ENCODE results near the gene AIFM1. TPM values are rescaled to one million over a fixed set of nuclear protein-coding genes. Genes with fewer than 3 reads are reported as not detected.
A peak's percentile ranks its signal among the peaks of the same experiment; 100 is the strongest.

The AIFM1 gene
- total and polyA plus RNA-seq, 12 donors, result 37.4 to 163 (median 69.6) TPM

- DNase-seq, result peak in 4 of 7 donors; percentile 62 to 71 (median 64)
- TF ChIP-seq POLR2A (IDR thresholded peaks at IDR 0.05), result no peak
- TF ChIP-seq CTCF (IDR thresholded peaks at IDR 0.05), result no peak
- H3K4me1 ChIP-seq (replicated peaks in 1 of 2), result peaks cover 7 to 9% of the 10 kb centered on the region in 2 donors
- peak overlapping the region in 3 of 4 donors; percentile 4 to 46 (median 18) for H3K4me3 ChIP-seq
- H3K36me3 ChIP-seq (replicated peaks in 1 of 2), result no peaks in the 10 kb centered on the region
- no peaks in the 10 kb centered on the region for H3K27me3 ChIP-seq
- peak overlapping the region; percentile 64 to 94 (median 91) for H3K27ac ChIP-seq
- WGBS, 4 donors, result 0 to 52% (median 32%) methylated on average over 11 to 32 of the region's 32 CpGs; no CpG with 5 or more reads in 1 of the 4 donors
- intact Hi-C loops (cut with DNase I), result no loop called here
- no peaks in the 10 kb centered on the region for H3K9me3 ChIP-seq (replicated peaks in 1 of 3)
Observed at GRCh38 chrX:130165181-130165702, 399 bp downstream of the AIFM1 start.

- DNase-seq, result no peak
- H3K4me1 ChIP-seq (replicated peaks in 1 of 2), result peaks cover 7 to 9% of the 10 kb centered on the region in 2 donors
- intact Hi-C loops (cut with DNase I), result no loop called here
- H3K27ac ChIP-seq, result no peak overlapping the region
- no peaks in the 10 kb centered on the region for H3K9me3 ChIP-seq (replicated peaks in 1 of 3)
- no peaks in the 10 kb centered on the region for H3K27me3 ChIP-seq
- WGBS, 4 donors, result 36 to 70% (median 55%) methylated on average over 2 of the region's 2 CpGs
- no peaks in the 10 kb centered on the region for H3K36me3 ChIP-seq (replicated peaks in 1 of 2)
- no peak overlapping the region for H3K4me3 ChIP-seq
- no peak for TF ChIP-seq POLR2A (IDR thresholded peaks at IDR 0.05)
- TF ChIP-seq CTCF (IDR thresholded peaks at IDR 0.05), result no peak
Observed at GRCh38 chrX:130163398-130163797, 2.2 kb downstream of the AIFM1 start.

- intact Hi-C loops (cut with DNase I), result no loop called here
- H3K36me3 ChIP-seq (replicated peaks in 1 of 2), result no peaks in the 10 kb centered on the region
- DNase-seq, result no peak
- TF ChIP-seq CTCF (IDR thresholded peaks at IDR 0.05) (no peak), POLR2A (IDR thresholded peaks at IDR 0.05) (no peak)
- no peaks in the 10 kb centered on the region for H3K27me3 ChIP-seq
- H3K4me3 ChIP-seq, result no peak overlapping the region
- WGBS, 4 donors, result 45 to 63% (median 47%) methylated on average over 6 of the region's 6 CpGs
- H3K4me1 ChIP-seq (replicated peaks in 1 of 2), result peaks cover 7 to 9% of the 10 kb centered on the region in 2 donors
- no peak overlapping the region for H3K27ac ChIP-seq
- H3K9me3 ChIP-seq (replicated peaks in 1 of 3), result no peaks in the 10 kb centered on the region
Observed at GRCh38 chrX:130162094-130162735, 3.4 kb downstream of the AIFM1 start.

GRCh38 chrX:130159776-130160175, 5.9 kb downstream of the AIFM1 start:
- TF ChIP-seq CTCF (IDR thresholded peaks at IDR 0.05), result no peak
- WGBS, 4 donors, result 72 to 88% (median 82%) methylated on average over 4 of the region's 4 CpGs

More at GRCh38 chrX:130159776-130160175, 5.9 kb downstream of the AIFM1 start:
- no peak for DNase-seq
- H3K9me3 ChIP-seq (replicated peaks in 1 of 3), result no peaks in the 10 kb centered on the region
- peaks cover 7 to 8% of the 10 kb centered on the region in 2 donors for H3K4me1 ChIP-seq (replicated peaks in 1 of 2)
- H3K27ac ChIP-seq, result no peak overlapping the region
- no peak overlapping the region for H3K4me3 ChIP-seq
- no peaks in the 10 kb centered on the region for H3K27me3 ChIP-seq
- H3K36me3 ChIP-seq (replicated peaks in 1 of 2), result no peaks in the 10 kb centered on the region
- intact Hi-C loops (cut with DNase I), result no loop called here
